Astrocyte of the cerebellum (primary cell): Measurements from ENCODE around the gene PDE7B.

Experiments
- DNase-seq: peaks from one replicate; pipeline ENCODE4 v3.0.0-alpha.2; 2011; ENCODE audit warnings: low read depth
- H3K4me3 ChIP-seq: 2 replicates; pipeline ENCODE4 v1.5.1; 2011; ENCODE audit warnings: mild to moderate bottlenecking, low read depth, low read length, moderate library complexity
- CTCF ChIP-seq: IDR thresholded peaks from 2 replicates; pipeline ENCODE4 v1.5.1; 2012; ENCODE audit warnings: low read length, low read depth, moderate library complexity, mild to moderate bottlenecking; ENCODE audit errors: missing control alignments
- in situ Hi-C: cut with HindIII; loops from 2 replicates; pipeline ENCODE4 v1.10.0; 2017; ENCODE audit warnings: low sequenced_read_pairs

The PDE7B gene

DNA sequence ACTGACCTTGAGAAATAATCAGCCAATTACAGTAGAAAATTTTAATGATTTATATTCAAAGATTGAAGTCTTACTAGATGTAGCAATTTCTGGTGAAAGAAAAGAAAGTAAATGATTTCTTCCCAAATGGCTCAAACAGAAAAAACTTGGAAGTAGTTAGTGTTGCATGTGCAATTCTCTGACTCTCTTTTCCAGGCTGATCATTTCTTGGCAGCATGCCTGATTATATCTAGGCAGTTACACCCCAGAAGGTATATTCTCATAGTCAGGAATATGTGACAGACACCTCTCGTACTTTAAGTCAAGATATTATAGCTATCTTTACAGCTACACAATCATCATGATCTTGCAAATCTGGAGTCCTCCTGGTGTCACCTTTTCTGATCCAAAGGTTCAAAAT, 122.9 kb downstream of the PDE7B start:
- in situ Hi-C loops: no loop called here
- DNase-seq: no peak
- no peak overlapping the region for H3K4me3 ChIP-seq
- no peak for TF ChIP-seq CTCF

- TF ChIP-seq CTCF: no peak
- no peak for DNase-seq
- no peak overlapping the region for H3K4me3 ChIP-seq
- in situ Hi-C loops: no loop called here
Measured at GRCh38 chr6:135976585-135976984, 125.1 kb downstream of the PDE7B start.

- in situ Hi-C loops: no loop called here
- no peak for TF ChIP-seq CTCF
- H3K4me3 ChIP-seq: no peak overlapping the region
- no peak for DNase-seq
Measured at GRCh38 chr6:135983093-135983492, 131.6 kb downstream of the PDE7B start.

DNA sequence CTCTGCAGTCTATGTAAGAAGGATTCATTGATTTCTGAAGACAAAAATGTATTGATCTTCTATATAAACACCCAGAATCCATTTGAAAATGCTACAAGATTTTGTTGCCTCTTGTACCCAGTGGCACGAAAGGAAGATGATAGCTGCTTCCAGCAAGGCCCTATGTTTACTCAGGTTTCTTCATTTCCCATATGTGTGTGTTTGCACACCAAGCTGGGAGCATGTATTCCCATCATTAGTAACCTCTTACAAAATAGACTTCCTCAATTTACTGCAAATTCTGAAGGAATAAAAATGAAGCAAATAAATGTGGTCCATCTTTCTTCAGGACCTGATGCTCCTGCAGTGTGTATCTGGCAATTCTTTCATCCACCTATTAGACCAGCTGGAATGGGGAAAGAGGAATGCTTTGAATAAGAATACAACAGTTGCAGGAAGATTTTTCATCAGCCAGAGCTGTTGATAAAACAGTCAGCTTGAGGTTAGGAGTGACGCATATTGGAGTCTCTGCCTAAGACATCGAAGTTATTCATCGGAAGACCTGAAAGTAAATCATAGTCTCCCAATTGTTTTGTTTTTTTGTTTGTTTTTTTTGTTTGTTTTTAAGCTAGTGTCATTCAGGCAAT, 132.3 kb downstream of the PDE7B start:
- in situ Hi-C loops: no loop called here
- H3K4me3 ChIP-seq: no peak overlapping the region
- no peak for TF ChIP-seq CTCF

GRCh38 chr6:135985471-135985870, 134.0 kb downstream of the PDE7B start:
- DNase-seq: no peak
- no peak overlapping the region for H3K4me3 ChIP-seq
- no peak for TF ChIP-seq CTCF
- in situ Hi-C loops: no loop called here

More for the DNA sequence above, 132.3 kb downstream of the PDE7B start:
- DNase-seq: no peak

- DNase-seq: no peak
- TF ChIP-seq CTCF: no peak
- no peak overlapping the region for H3K4me3 ChIP-seq
- in situ Hi-C loops: no loop called here
Measured at GRCh38 chr6:135987226-135987625, 135.7 kb downstream of the PDE7B start.

- no peak for DNase-seq
- H3K4me3 ChIP-seq: no peak overlapping the region
- no peak for TF ChIP-seq CTCF
- in situ Hi-C loops: loop anchor here (5.0 kb wide), 1 partner anchor 53 kb away; no protein-coding TSS in a partner anchor
Measured at GRCh38 chr6:135990439-135990838, 138.9 kb downstream of the PDE7B start.
